Testis (tissue), 3 donors: Measurements from ENCODE around the gene FARS2. TPM values are rescaled to one million over a fixed set of nuclear protein-coding genes. Genes with fewer than 3 reads are reported as not detected.

Source experiments
- DNase-seq: peaks from one replicate; pipeline ENCODE4 v3.0.0-alpha.2; 2019
- H3K27ac ChIP-seq, 2 donors: fragments of 200-600 bp; sonication (generic); one replicate each; pipeline ENCODE4 v1.5.1; 2019
- H3K27me3 ChIP-seq: fragments of 200-600 bp; sonication (generic); one replicate; pipeline ENCODE4 v1.5.1; 2019
- H3K36me3 ChIP-seq: fragments of 200-600 bp; sonication (generic); one replicate; pipeline ENCODE4 v1.5.1; 2017; ENCODE audit warnings: low read depth; ENCODE audit errors: missing control alignments
- H3K4me1 ChIP-seq: fragments of 200-600 bp; sonication (generic); one replicate; pipeline ENCODE4 v1.5.1; 2019
- H3K4me3 ChIP-seq, 2 donors: fragments of 200-600 bp; sonication (generic); one replicate each; pipeline ENCODE4 v1.5.1; 2017 to 2019
- H3K9me3 ChIP-seq: fragments of 200-600 bp; sonication (generic); one replicate; pipeline ENCODE4 v1.5.1; 2017
- POLR2A ChIP-seq: fragments of 450-650 bp; IDR thresholded peaks from one replicate; pipeline ENCODE4 v1.6.1; 2017; ENCODE audit warnings: antibody characterized with exemption, mild to moderate bottlenecking, moderate library complexity
- whole genome bisulfite sequencing, 2 donors: methylation state at CpG; one replicate each; pipeline ENCODE4 v1.1.5; 2018; 5-methylcytosine and 5-hydroxymethylcytosine counted together
- intact Hi-C: fragments of 100-400 bp; cut with DNase I; formaldehyde crosslinking; loops from one replicate; pipeline ENCODE4 v1.15.1; 2023; ENCODE audit warnings: low total_unique reads
- polyA plus RNA-seq: library from polyadenylated mRNA; stranded (reverse); fragments of 350-450 nt; fragmentation: Illumina TruSeq; extraction: RNeasy Lipid Tissue Mini Kit (QIAGEN cat#74804); gene quantifications from one replicate; pipeline ENCODE4 v1.2.3, GENCODE V29; 2014; ENCODE audit warnings: low read depth, low replicate concordance; ENCODE audit not compliant: insufficient read depth
- total RNA-seq, 2 donors: library from RNA; depleted of rRNA; stranded (reverse); fragments of >200 nt; gene quantifications; one replicate each; pipeline ENCODE4 v1.2.3, GENCODE V29; 2016
- TF ChIP-seq, protein P1 (sequence below), 3 experiments: fragments of 450-650 bp in 2 of 3; fragments of 200-600 bp in 1 of 3; sonication (generic) in 1 of 3; IDR thresholded peaks; one replicate each; pipeline ENCODE4 v1.5.1; 2016 to 2019; ENCODE audit warnings: antibody characterized with exemption in 3 of 3, mild to moderate bottlenecking in 2 of 3, moderate library complexity in 1 of 3

FARS2 gene
- total and polyA plus RNA-seq, 3 donors from 2014 or later = 15.4 to 26.8 (median 22.1) TPM

DNA sequence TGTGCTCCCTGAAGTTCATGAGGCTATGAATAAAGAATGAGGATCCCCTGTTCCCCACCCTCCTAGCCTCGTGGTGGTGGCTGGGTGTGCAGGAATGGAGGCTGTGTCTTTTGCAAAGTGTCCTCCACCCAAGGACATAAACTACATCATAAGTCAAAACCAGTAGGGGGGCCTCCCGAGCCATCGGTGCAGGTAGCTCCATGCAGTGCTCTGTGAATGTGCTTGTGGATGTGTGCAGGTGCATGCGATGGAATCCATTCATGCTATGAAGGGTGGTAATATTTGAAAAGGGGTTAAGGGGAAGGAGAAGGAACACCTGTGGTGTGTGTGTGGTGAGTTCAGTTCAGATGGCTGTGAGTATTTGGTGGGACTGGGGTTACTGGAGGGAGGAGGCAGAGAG, 548.1 kb downstream of the FARS2 start:
- H3K4me1 ChIP-seq = no peaks in the 10 kb centered on the region

DNA sequence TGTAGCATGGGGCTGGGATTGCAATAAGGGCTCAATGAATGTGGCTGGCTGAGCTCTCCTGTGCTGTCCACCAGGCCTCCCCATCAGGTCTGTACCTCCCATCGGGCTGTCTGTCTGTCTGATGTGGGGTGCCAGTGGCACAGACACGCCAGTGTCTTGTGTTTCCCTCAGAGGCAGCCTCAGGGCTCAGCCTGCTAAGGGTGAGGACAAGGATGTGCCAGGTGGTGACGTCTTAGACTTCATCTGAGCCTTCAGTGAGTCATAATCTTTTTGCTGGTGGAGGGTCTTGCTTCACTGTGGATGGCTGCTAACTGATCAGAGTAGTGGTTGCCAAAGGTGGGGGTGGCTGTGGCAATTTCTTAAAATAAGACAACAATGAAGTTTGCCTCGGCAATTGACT, 550.7 kb downstream of the FARS2 start:
- no peaks in the 10 kb centered on the region for H3K9me3 ChIP-seq
- no peak for DNase-seq
- no peak overlapping the region for H3K27ac ChIP-seq
- no peaks in the 10 kb centered on the region for H3K36me3 ChIP-seq
- WGBS, 2 donors = 80 to 88% methylated on average over 2 to 4 of the region's 4 CpGs
- intact Hi-C loops = no loop called here
- no peaks in the 10 kb centered on the region for H3K4me1 ChIP-seq
- TF ChIP-seq, protein P1, sequence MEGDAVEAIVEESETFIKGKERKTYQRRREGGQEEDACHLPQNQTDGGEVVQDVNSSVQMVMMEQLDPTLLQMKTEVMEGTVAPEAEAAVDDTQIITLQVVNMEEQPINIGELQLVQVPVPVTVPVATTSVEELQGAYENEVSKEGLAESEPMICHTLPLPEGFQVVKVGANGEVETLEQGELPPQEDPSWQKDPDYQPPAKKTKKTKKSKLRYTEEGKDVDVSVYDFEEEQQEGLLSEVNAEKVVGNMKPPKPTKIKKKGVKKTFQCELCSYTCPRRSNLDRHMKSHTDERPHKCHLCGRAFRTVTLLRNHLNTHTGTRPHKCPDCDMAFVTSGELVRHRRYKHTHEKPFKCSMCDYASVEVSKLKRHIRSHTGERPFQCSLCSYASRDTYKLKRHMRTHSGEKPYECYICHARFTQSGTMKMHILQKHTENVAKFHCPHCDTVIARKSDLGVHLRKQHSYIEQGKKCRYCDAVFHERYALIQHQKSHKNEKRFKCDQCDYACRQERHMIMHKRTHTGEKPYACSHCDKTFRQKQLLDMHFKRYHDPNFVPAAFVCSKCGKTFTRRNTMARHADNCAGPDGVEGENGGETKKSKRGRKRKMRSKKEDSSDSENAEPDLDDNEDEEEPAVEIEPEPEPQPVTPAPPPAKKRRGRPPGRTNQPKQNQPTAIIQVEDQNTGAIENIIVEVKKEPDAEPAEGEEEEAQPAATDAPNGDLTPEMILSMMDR (IDR thresholded peaks at IDR 0.05) = no peak
- no peak for TF ChIP-seq POLR2A
- no peak overlapping the region for H3K4me3 ChIP-seq
- H3K27me3 ChIP-seq = no peaks in the 10 kb centered on the region

More for the DNA sequence above, 548.1 kb downstream of the FARS2 start:
- WGBS, 2 donors = 80 to 84% methylated on average over 4 of the region's 4 CpGs
- Histone ChIP-seq H3K27me3 (no peaks in the 10 kb centered on the region), H3K9me3 (no peaks in the 10 kb centered on the region), H3K27ac (no peak overlapping the region), H3K36me3 (no peaks in the 10 kb centered on the region), H3K4me3 (no peak overlapping the region)
- intact Hi-C loops = no loop called here
- DNase-seq = no peak
- TF ChIP-seq, protein P1 (IDR thresholded peaks at IDR 0.05) = no peak
- TF ChIP-seq POLR2A = no peak

DNA sequence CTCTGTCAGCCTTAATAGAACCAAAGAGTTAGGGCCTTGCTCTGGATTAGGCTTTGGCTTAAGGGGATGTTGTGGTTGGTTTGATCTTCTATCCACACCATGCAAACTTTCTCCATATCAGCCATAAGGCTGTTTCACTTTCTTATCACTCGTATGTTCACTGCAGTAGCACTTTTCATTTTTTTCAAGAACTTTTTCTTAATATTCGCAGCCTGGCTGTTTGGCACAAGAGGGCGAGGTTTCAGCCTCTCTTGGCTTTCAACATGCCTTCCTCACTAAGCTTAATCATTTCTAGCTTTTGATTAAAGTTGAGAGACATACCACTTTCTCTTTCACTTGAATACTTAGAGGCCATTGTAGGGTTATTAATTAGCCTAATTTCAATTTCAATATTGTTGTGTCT, 552.3 kb downstream of the FARS2 start:
- intact Hi-C loops = no loop called here
- Histone ChIP-seq H3K4me3 (no peak overlapping the region), H3K4me1 (no peaks in the 10 kb centered on the region), H3K27ac (no peak overlapping the region), H3K36me3 (no peaks in the 10 kb centered on the region), H3K27me3 (no peaks in the 10 kb centered on the region), H3K9me3 (no peaks in the 10 kb centered on the region)
- no peak for DNase-seq
- TF ChIP-seq, protein P1 (IDR thresholded peaks at IDR 0.05) = no peak
- no peak for TF ChIP-seq POLR2A
- WGBS, 2 donors = 69 to 90% methylated on average over 3 of the region's 3 CpGs

DNA sequence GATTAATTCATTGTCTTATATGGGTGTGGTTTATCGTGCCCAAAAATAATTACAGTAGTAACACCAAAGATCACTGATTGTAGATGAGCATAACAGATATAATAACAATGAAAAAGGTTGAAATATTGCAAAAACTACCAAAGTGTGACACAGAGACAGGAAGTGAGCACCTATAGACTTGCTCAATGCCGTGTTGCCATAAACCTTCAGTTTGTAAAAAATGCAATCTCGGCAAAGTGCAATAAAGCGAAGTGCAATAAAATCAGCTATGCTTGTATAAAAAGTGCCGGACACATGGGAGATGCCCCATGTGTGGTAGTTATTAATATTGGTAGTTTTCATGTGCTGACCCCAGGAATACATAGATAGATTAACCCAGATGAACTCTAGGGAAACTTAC, 552.8 kb downstream of the FARS2 start:
- no peak overlapping the region for H3K27ac ChIP-seq
- H3K4me1 ChIP-seq = no peaks in the 10 kb centered on the region
- DNase-seq = no peak
- no peak overlapping the region for H3K4me3 ChIP-seq
- TF ChIP-seq, protein P1 (IDR thresholded peaks at IDR 0.05) = no peak
- TF ChIP-seq POLR2A = no peak
- H3K36me3 ChIP-seq = no peaks in the 10 kb centered on the region
- 92 to 93% methylated on average over 5 of the region's 5 CpGs for WGBS, 2 donors
- H3K27me3 ChIP-seq = no peaks in the 10 kb centered on the region
- H3K9me3 ChIP-seq = no peaks in the 10 kb centered on the region
- intact Hi-C loops = no loop called here

DNA sequence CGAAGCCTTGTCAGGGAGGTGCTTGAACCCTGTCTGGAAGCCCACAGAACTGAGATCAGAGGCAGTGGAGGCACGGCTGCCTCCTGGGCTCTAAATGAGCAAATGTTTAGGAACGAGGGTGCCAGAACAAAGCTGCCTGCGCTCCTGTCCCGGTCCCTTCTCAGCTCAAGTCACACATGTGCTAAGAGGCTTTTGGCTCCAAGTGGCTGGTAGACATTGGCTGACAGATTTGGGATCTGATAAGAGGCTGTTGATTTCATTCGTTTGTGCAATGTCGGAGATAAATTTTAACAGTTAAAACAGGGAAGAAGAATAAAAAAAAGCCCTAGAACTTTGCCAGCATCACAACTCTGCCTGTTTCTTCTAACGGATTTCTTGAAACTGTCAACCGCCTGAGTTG, 553.6 kb downstream of the FARS2 start:
- intact Hi-C loops = no loop called here
- Histone ChIP-seq H3K36me3 (no peaks in the 10 kb centered on the region), H3K4me1 (no peaks in the 10 kb centered on the region), H3K27ac (no peak overlapping the region), H3K9me3 (no peaks in the 10 kb centered on the region), H3K4me3 (no peak overlapping the region), H3K27me3 (no peaks in the 10 kb centered on the region)
- no peak for DNase-seq
- TF ChIP-seq POLR2A = no peak
- TF ChIP-seq, protein P1 (IDR thresholded peaks at IDR 0.05) = no peak
- WGBS, 2 donors = 81 to 83% methylated on average over 8 to 9 of the region's 9 CpGs
